Peyer's patch (tissue), 4 donors: ENCODE results near the gene PROP1.

Source experiments
- POLR2A ChIP-seq, 2 donors: fragments of 450-650 bp; IDR thresholded peaks; one replicate each; pipeline ENCODE4 v1.5.1; 2017; ENCODE audit warnings: antibody characterized with exemption in 2 of 2, mild to moderate bottlenecking in 2 of 2, moderate library complexity in 2 of 2
- TF ChIP-seq, protein P1 (sequence below), 6 experiments: fragments of 450-650 bp in 4 of 6; fragments of 200-600 bp in 2 of 6; sonication (generic) in 1 of 6; IDR thresholded peaks; one replicate each; pipeline ENCODE4 v1.5.1; 2017 to 2019; ENCODE audit warnings: antibody characterized with exemption in 6 of 6, mild to moderate bottlenecking in 3 of 6, moderate library complexity in 1 of 6

DNA sequence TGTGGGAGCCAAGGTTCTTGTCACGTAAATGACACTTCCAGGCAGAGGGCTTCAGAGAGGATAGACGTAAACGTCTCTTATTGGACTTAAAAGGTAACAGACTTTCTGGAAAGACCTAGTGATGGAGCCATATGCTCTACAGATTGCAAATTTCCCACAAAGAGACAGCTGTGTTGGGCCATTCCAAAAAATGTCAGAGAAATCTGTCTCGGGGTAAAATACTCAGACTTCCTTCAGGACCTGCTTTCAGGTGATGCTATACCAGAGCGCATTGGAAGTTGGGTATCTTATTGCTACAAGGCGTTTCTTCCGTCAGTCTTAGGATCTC lies 29.2 kb downstream of the PROP1 start:
- TF ChIP-seq POLR2A (IDR thresholded peaks at IDR 0.05): no peak
- TF ChIP-seq, protein P1, sequence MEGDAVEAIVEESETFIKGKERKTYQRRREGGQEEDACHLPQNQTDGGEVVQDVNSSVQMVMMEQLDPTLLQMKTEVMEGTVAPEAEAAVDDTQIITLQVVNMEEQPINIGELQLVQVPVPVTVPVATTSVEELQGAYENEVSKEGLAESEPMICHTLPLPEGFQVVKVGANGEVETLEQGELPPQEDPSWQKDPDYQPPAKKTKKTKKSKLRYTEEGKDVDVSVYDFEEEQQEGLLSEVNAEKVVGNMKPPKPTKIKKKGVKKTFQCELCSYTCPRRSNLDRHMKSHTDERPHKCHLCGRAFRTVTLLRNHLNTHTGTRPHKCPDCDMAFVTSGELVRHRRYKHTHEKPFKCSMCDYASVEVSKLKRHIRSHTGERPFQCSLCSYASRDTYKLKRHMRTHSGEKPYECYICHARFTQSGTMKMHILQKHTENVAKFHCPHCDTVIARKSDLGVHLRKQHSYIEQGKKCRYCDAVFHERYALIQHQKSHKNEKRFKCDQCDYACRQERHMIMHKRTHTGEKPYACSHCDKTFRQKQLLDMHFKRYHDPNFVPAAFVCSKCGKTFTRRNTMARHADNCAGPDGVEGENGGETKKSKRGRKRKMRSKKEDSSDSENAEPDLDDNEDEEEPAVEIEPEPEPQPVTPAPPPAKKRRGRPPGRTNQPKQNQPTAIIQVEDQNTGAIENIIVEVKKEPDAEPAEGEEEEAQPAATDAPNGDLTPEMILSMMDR (IDR thresholded peaks at IDR 0.05): no peak
